ENCODE data around the gene GABRG3.

The GABRG3 gene

DNA sequence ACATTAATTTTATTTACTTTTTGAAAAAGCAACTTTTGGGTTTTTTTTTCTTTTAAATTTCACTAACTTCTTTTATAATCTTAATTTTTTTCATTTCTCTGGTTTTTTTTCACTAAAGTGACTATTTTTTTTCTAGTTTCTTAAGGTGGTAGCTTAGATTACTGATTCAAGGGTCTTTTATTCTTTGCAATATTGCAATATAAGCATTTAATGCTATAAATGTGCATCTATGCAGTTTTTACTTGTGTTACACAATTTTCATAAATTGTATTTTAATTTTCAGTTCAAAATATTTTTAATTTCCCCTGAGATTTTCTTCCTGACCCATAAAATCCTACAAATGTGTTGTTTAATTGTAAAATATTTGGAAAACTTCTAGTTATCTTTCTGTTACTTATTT, 535.8 kb downstream of the GABRG3 start:
- no peak for DNase-seq (ENCODE audit: low spot score)

DNA sequence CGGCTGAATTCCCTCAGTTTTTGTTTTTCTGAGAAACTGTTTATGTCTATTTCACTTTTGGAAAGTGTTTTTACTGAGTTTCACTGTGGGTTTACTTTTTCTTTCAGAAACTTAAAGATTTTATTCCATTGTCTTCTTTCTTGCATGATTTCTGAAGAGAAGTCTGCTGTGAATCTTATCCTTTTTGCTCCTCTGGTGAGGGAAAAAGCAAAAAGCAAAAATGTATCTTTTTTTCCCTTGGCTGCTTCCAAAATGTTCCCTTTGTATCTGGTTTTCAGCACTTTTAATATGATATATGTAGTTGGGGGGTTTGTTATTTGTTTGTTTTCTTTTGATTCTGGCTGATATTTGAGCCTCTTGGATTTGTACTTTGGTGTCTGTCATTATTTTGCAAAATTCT, 538.0 kb downstream of the GABRG3 start:
- no peak for DNase-seq (ENCODE audit: low spot score)

DNA sequence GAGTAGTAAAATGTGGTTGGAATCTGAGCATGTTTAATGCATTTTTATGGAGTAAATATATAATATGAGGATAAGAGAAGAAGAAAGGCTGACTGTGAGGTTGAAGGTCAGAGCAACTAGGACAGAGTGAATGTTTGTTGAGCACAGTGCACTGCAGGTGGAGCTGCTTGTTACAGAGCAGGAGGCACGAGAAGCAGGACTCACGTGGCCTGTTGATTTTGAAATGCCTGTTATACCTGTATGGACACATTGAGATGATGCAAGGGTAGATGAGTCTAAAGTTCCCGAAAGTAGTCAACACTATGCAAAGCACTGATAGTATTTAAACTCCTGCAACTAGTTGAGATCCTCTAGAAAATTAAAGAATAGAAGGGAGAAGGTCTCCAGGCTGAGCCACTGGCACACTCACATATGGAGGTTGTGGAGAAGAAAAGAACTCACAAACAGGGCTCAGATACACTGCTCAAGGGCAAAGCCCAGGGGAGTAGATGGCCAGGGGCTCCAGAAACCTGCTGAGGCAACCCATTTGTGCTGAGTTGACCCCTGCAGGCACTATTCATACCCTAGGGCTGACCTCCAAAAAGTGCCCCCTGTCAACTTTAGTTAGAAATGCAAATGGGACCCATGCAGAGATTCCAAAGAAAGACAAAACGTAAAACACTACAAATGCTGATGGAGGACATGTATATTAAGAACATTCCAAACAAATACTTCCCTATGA, 541.5 kb downstream of the GABRG3 start:
- DNase-seq (ENCODE audit: low spot score) = no peak

DNA sequence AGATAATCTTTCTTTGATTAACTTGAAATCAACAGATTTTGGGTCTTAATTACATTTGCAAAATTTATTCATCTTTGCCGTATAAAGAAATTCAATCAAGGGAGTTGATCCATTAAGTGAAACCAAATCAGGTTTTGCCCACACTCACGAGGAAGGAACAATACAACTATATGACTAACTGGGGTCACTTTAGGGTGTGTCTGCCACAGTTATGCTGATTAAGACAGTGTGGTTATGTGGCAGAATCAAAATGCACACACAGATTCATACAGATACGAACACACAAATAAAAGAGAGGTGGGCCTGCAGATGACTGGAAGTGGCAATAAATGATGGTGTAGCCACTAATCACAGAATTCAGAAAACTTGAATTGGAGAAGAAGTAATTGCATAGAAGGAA, 543.5 kb downstream of the GABRG3 start:
- DNase-seq (ENCODE audit: low spot score) = no peak

DNA sequence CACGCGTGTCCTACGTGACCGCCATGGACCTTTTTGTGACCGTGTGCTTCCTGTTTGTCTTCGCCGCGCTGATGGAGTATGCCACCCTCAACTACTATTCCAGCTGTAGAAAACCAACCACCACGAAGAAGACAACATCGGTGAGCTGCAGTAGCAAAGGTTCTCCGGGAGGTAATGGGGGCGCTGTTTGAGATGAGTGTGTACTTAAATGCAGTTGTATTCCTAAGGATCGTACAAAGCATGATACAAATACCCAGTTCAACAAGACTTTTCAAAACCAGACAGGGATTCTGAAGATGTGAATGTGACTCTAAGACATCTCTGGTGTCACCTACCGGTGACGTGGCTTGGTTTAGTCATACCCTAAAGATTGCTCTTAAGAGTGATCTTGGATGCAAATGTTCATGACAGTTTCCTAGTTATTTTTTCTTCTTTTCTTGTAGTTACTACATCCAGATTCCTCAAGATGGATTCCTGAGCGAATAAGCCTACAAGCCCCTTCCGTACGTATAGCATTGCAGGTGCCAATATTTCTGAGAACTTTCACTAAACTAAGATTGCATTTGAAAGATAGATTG, 556.6 kb downstream of the GABRG3 start:
- no peak for DNase-seq (ENCODE audit: low spot score)

DNA sequence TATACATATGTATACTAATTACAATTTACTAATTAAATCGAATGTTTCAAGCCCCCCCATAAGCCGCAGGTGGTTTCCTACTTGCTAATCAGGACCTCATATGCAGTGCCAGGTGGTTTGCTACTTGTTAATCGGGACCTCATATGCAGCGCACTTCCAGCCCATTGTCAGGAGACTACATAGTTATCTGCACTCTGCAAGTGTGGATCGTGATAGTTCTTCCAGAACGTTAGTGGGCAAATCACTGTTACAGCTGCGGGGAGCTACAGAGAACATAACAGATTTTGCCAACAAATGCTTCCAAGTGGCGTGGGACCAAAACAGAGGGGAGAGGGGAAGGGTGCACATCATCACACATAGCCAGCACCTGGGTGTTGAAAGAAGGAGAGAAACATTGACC, 558.4 kb downstream of the GABRG3 start:
- no peak for DNase-seq (ENCODE audit: low spot score)

DNA sequence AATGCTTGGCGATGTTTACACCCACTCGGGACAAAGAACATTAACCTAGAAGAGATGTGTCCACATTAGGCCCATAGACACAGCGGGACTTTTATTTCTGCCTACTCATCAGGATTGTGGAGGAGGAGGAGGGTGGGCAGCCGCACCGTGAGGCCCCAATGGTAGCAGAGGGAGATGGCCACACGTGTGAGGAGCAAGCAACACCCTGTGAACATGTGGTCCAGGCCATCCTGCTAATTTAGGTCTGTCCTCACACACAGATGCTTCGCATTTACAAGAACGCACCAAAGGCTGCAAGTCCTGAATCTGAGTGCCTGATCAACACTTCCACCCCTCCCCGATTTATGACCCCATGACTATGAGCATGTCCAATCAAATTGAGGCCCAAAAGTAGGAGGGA, 560.0 kb downstream of the GABRG3 start:
- no peak for DNase-seq (ENCODE audit: low spot score)

DNA sequence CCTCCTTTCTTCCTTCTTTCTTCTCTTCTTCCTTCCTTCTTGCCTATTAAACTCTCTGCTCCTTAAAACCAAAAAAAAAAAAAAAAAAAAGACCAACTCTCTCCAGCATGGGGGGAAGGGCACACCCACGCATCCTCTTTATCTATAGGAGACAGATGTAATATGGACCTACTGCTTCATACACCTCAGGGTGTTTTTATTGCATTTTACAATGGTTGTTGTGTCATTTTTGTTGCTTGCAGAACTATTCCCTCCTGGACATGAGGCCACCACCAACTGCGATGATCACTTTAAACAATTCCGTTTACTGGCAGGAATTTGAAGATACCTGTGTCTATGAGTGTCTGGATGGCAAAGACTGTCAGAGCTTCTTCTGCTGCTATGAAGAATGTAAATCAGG, 561.4 kb downstream of the GABRG3 start:
- DNase-seq (ENCODE audit: low spot score) = no peak

DNA sequence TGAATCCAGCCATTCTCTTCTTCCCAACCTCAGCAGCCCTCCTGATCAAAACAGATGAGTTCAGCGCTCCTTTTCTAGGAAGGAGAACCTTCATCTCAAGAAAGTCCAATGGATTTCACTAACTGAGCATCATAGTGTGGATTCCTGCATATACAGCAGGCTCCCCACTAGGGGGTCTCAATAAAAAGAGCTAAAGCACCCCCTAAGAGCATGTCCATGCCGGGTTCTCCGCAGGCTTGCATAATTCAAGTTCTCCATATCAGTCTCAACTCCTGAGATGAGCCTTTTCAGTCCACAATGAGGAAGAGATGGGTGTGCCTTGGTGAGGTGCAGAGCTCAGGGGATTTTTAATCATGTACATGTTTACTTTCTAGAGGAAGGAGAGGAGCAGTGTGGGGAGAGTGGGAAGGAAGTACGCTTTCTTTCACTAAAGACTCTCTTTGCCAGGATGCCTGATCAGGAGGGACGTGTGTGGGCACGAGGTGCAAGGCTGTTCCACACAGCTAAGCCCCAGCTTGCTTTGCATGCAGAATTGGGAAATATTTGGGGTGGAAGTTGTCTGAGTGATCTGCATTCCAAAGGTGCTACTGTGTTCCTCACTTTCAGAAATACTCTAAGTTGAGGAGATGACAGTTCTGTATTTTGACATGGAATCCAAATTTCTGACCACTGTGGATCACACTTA, 564.6 kb downstream of the GABRG3 start:
- no peak for DNase-seq (ENCODE audit: low spot score)

DNA sequence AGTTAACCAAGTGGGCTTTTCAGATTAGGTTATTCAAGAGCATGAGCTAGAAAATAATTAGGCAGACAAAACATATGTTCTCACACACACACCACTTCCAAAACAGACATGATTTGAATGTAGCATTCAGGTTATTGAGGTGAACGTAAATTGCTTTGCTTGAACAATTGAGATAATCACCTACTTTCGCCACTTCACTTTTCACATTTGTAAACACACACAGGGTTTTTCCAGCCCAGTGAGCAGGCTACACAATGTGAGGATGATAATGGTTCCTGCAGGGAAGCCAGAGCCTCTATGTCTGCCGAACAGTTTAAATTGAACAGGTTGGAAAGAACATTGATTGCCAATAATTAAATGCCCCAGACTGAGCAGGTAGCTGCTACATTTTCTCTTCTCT, 567.3 kb downstream of the GABRG3 start:
- DNase-seq (ENCODE audit: low spot score) = no peak

DNA sequence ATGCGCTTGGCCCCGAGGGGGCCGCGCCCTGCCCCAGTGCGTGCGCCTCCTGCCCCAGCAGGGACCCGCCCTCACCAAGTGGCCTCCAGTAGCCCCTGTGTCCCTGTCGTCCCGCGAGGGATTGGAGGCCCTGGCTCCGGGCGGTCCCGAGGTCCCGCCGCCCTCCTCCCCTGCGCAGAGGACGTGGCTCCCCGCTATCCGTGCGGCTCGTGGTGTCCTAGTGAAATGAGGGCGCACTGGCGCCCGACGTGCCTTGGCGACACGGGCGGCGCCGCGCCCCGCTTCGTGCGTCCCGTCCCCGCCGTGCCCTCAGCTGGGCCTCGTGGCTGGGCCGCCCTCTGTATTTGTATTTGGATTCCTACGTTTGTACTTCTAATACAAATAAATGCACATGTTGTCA, 570.6 kb downstream of the GABRG3 start:
- no peak for DNase-seq (ENCODE audit: low spot score)

DNA sequence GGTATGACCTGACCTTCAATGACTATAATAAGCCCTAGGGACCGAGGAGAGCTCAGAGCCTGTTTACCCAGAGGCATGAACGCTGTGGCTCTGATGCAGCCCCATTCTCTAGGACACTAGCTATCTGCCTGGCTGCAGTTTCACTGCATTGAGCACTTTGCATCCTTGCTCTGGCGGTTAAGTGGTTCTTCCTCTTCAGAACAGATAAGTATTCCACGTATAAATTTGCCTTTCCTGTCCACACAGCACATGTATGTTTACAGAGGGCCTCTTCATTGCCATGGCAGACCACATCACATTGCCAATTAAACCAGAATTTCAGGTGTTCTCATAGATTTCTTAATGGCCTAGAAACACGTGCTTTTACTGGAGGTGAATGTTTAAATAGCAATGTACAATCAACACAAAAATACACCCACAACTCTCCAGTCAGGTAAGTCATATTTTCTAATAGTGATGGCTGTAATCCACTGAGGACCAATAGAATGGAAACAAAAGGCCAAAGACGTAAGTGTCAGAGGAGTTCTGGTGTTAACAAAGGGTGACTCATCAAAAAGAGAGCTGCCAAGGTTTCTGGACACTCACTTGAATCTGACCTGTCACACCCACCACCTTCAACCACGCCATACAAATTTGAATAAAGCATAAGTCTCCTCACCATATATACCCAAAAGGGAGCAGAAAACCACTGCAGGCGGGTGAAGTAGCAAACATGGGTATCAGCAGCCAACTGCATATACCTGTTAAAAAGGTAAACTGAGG, 574.7 kb downstream of the GABRG3 start:
- no peak for DNase-seq (ENCODE audit: low spot score)

DNA sequence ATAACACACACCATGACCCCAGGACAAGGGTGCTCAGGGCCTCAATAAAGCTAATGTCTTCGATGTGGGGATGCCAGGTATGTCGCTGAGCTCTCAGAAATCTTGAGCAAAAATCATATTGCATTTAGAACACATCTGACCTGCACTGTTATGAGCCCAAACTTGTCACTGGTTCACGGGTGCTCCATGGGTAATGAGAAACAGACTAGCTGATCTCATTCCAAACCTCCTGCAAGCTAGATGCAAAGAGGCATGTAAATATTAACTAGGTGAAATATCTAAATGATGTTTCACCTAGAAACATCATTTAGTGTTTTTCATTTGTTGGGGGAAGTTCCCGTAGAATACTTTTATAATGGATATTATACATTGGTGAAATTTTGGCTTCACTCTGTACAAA, 578.8 kb downstream of the GABRG3 start:
- DNase-seq (ENCODE audit: low spot score) = no peak

DNA sequence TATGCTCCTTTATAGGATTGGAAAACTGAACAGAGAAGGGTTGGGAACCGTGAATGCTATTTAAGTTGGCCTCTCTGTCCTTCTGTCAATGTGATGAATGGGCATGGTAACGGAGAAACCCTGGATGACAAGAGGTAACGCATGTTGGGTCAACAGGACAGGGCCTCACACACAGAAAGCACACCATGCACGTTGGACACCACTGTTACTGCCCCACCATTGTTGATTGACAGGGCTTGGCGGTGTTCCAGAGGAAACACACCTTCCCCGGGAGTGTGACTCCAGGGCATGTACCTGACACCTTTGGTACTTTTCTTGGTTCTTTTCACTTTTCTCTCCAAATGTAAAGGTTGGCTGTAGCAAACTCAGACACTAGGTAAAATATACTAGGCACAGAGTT, 579.7 kb downstream of the GABRG3 start:
- no peak for DNase-seq (ENCODE audit: low spot score)

DNA sequence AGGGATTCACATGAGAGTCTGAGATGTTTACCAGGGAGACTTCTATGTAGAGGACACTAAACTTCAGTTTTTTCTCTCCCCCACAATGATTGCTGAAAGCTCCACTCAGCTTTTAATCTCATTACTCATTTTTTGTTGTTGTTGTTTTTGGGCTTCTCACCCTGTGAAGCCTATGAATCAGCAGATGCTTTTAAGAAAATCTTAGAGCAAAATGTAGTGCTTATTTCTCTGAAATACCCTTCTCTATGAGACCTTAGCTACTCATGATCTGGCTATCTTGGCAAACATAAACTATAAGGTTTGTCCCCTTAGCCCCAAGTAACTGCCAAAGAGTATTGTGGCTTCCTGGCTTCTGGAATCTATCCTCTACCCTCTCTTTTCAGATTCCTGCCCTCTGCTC, 590.8 kb downstream of the GABRG3 start:
- DNase-seq (ENCODE audit: low spot score) = no peak

DNA sequence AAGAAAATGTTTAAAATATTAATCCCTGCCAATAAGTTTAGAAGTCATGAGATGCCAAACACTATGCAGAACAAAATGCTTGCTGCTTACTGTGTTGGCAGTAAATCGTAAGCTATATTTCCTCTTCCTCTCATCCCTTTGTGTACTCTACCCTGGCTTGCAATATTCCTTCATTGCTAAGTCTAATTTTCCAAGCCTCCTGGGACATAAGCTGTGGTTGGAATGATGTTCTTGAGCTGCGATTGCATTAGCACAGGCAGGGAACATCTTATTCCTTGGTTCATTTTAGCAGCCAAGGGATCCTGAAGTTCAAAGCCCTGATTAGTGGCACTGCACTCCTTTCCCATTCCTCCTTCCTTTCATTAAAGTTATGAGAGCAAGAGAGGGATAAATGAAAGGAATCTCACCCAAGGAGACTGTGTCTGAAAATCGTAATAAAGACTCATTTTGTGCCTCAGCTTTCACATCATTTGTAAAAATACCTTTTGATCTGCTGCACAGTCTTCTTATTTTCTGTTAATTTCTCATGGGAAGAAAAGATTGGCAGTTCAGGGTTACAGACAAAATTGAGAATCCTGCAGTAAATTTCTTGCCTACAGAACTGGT, 592.9 kb downstream of the GABRG3 start:
- no peak for DNase-seq (ENCODE audit: low spot score)

DNA sequence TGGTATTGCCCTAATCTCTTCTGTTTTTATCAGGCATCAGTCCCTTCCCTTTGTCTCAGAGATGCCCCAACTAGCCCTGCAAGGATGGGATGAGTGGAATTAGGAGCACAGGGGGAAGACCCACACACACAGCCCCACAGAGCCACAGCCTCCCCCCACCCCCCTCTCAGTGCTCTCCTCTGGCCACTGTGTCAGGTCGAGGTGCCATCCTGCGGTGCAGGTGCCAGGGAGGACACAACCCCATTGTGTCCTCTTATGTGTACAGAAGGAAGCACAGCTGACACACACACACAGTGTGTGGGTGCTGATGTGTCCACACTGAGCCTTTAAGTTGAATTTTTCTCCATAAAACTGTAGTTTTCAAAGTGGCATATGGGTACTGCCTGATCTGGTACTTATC, 593.7 kb downstream of the GABRG3 start:
- no peak for DNase-seq (ENCODE audit: low spot score)

DNA sequence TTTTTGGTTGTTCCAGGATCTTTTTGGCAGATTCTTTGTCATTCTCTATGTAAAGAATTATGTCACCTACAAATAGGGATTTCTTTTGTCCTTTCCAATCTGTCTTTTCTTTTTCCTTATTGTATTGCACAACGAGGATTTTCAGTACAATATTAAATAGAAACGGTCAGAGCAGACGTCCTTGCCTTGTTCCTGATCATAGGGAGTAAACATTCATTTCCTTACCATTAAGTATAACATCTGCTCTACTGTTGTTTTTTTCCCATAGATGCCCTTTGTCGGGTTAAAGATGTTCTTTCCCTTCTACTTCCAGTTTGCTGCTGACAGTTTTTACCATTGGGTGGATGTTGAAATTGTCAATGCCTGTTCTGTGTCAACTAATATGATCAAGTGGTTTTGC, 599.8 kb downstream of the GABRG3 start:
- no peak for DNase-seq (ENCODE audit: low spot score)

DNA sequence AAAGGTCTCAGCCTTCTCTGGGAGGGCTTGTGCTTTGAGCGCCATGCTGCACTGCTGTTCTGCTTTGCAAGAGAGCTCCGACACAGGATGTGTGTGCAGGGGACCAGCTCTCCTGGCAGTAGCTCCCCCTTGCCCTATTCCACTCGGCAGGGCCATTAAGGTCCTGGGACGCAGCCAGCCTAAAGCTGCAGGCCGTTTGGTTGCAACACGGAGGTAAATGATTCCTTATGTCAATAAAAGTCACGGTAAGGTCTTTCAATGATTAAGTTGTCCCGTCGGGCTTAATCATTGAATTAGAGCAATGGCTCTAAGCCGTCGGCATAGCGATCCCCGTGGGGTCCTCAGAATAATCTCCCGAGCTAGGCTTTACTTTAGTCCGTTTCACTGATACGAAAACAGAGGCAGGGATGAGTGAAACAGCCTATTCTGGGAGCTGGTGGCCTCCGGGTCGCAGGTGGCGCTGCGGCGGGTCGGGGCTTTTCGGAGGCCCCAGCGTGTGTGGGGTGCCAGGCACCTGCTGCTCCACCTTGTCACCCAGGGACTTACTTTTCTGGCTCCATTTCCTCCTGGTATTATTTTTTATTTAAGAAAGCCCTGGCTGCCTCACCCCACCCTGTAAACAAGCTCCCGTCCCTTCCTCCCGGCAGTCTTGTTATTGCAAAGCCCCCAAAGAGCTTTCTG, 603.0 kb downstream of the GABRG3 start:
- no peak for DNase-seq (ENCODE audit: low spot score)

DNA sequence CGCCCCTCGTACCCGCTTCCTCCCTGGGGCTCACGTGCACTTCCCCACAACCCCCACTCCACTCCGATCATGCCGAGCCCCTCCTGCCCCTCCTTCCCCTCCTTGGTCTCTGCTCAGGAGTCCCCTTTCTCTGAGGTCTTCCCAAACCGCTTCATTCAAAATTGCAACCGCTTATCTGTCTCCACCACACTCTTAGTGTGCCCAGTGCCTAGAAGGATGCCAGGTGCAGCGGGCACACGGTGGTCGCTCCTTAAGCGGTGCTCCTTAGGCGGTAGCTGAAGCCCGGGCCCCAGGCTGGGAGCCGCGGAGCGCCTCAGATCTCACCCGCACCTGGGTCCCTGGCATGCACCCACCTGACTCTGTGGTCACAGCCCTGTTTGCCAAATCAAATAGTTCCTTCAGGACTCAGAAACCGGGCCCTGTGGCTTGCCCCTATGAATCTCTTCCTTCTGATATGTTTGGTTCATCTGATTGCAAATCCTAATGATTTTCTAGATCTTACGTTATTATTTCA, 603.6 kb downstream of the GABRG3 start:
- DNase-seq (ENCODE audit: low spot score) = no peak

DNA sequence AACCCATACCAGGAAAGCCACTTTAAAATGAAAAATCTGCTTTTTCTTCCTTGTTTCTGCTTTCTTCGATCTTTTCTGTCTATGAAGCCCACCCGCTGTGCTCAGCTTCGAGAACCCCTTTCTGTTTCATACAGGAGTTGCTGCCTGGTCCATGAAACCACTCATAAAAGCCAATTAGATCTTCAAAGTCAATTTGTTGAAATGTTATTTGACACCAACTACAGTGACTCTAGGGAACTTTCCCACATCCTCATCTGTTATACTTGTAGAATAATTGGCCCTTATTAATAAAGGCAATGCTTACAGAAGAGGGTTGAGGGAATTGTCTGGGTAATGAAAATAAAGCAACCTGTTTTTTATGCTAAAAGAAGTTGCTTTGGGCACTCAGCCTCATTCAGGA, 604.5 kb downstream of the GABRG3 start:
- DNase-seq (ENCODE audit: low spot score) = no peak

DNA sequence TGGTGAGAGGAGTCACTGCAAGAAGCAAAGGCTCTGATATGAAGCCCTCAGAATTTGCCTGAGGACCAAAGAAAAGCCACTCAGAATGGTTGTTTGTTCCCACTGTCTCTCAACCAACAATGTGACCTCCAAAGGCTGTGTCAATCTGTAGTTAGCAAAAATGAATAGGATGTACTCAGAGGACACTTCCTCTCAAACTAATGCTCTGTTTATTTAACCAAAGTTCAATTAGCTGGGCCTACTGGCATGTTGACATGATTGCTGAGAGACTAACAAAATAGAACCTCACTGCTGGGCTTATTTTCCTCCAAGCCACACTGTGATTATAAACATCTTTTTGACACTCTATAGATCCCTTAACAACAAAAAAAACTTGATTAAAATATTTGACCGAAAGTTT, 605.6 kb downstream of the GABRG3 start:
- DNase-seq (ENCODE audit: low spot score) = no peak
